ENCODE results near the gene GEMIN4.

GEMIN4 gene

GRCh38 chr17:752002-752619 lies at the start of gene GEMIN4:
Gene GEMIN4 (minus strand): TSS chr17:752264. CDS start chr17:752142, 122 bp downstream.
- peaks cover 40% of the 10 kb centered on the region for H3K36me3 ChIP-seq
- peak within 1 kb of the TSS; percentile 92 for H3K27ac ChIP-seq
- peak; percentile 99 for TF ChIP-seq CTCF (IDR thresholded peaks at IDR 0.05; ENCODE audit: low read depth, low read length)
- peak; percentile 94 for DNase-seq
- H3K4me3 ChIP-seq (ENCODE audit: low read depth, low read length): peak within 1 kb of the TSS; percentile 53
- H3K9me3 ChIP-seq (ENCODE audit: severe bottlenecking): peaks cover 7% of the 10 kb centered on the region
- H3K27me3 ChIP-seq (ENCODE audit: insufficient read depth, low read depth, severe bottlenecking): no peaks in the 10 kb centered on the region

- Histone ChIP-seq H3K9me3 (ENCODE audit: severe bottlenecking) (no peaks in the 10 kb centered on the region), H3K27ac (peak overlapping the region; percentile 34), H3K4me3 (ENCODE audit: low read depth, low read length) (no peak overlapping the region), H3K36me3 (peaks cover 56% of the 10 kb centered on the region), H3K27me3 (ENCODE audit: insufficient read depth, low read depth, severe bottlenecking) (no peaks in the 10 kb centered on the region)
- TF ChIP-seq CTCF (IDR thresholded peaks at IDR 0.05; ENCODE audit: low read depth, low read length): no peak
- no peak for DNase-seq
Measured at GRCh38 chr17:801660-802059, 49.6 kb upstream of the GEMIN4 start.

GRCh38 chr17:800446-801242 lies 48.6 kb upstream of the GEMIN4 start:
- no peaks in the 10 kb centered on the region for H3K9me3 ChIP-seq (ENCODE audit: severe bottlenecking)
- peaks cover 57% of the 10 kb centered on the region for H3K36me3 ChIP-seq
- H3K4me3 ChIP-seq (ENCODE audit: low read depth, low read length): no peak overlapping the region
- no peaks in the 10 kb centered on the region for H3K27me3 ChIP-seq (ENCODE audit: insufficient read depth, low read depth, severe bottlenecking)
- H3K27ac ChIP-seq: no peak overlapping the region
- TF ChIP-seq CTCF (IDR thresholded peaks at IDR 0.05; ENCODE audit: low read depth, low read length): no peak
- DNase-seq: no peak

GRCh38 chr17:799261-799660 lies 47.2 kb upstream of the GEMIN4 start:
- H3K27ac ChIP-seq: peak overlapping the region; percentile 57
- peaks cover 50% of the 10 kb centered on the region for H3K36me3 ChIP-seq
- no peaks in the 10 kb centered on the region for H3K9me3 ChIP-seq (ENCODE audit: severe bottlenecking)
- no peak for DNase-seq
- TF ChIP-seq CTCF (IDR thresholded peaks at IDR 0.05; ENCODE audit: low read depth, low read length): no peak
- no peak overlapping the region for H3K4me3 ChIP-seq (ENCODE audit: low read depth, low read length)
- no peaks in the 10 kb centered on the region for H3K27me3 ChIP-seq (ENCODE audit: insufficient read depth, low read depth, severe bottlenecking)

GRCh38 chr17:798246-798645 lies 46.2 kb upstream of the GEMIN4 start:
- no peak for TF ChIP-seq CTCF (IDR thresholded peaks at IDR 0.05; ENCODE audit: low read depth, low read length)
- peak; percentile 56 for DNase-seq
- peak overlapping the region; percentile 57 for H3K27ac ChIP-seq
- H3K27me3 ChIP-seq (ENCODE audit: insufficient read depth, low read depth, severe bottlenecking): no peaks in the 10 kb centered on the region
- no peaks in the 10 kb centered on the region for H3K9me3 ChIP-seq (ENCODE audit: severe bottlenecking)
- H3K4me3 ChIP-seq (ENCODE audit: low read depth, low read length): no peak overlapping the region
- H3K36me3 ChIP-seq: peaks cover 43% of the 10 kb centered on the region

Measured in WERI-Rb-1 (cell line).